Gastroesophageal sphincter (tissue), 4 donors: ENCODE data around the gene ACAD11. TPM values are rescaled to one million over a fixed set of nuclear protein-coding genes. Genes with fewer than 3 reads are reported as not detected.

Experiments used
- ATAC-seq: fragments of 150-250 bp; one replicate; pipeline ENCODE4 v1.9.1; 2016; ENCODE audit warnings: mild to moderate bottlenecking, moderate library complexity
- H3K27ac ChIP-seq, 4 donors: fragments of 200-600 bp; sonication (generic) in 3 of 4; 1 replicate in 3 of 4; 2 replicates in 1 of 4; pipeline ENCODE4 v1.5.1; 2016 to 2019
- H3K27me3 ChIP-seq: fragments of 200-600 bp; sonication (generic); one replicate; pipeline ENCODE4 v1.5.1; 2019
- H3K36me3 ChIP-seq, 2 donors: fragments of 200-600 bp; sonication (generic); one replicate each; pipeline ENCODE4 v1.5.1; 2019; ENCODE audit warnings: control low read depth in 1 of 2
- H3K4me1 ChIP-seq, 3 donors: fragments of 200-600 bp; sonication (generic); 1 replicate in 2 of 3; 2 replicates in 1 of 3; pipeline ENCODE4 v1.5.1; 2016 to 2019; ENCODE audit warnings: control low read depth in 2 of 3
- H3K4me3 ChIP-seq, 2 donors: fragments of 200-600 bp; sonication (generic); one replicate each; pipeline ENCODE4 v1.5.1; 2019; ENCODE audit warnings: mild to moderate bottlenecking in 1 of 2, moderate library complexity in 1 of 2
- H3K9me3 ChIP-seq, 3 donors: fragments of 200-600 bp; sonication (generic); one replicate each; pipeline ENCODE4 v1.5.1; 2017 to 2019; ENCODE audit warnings: control low read depth in 2 of 3
- EP300 ChIP-seq: sonication (generic); formaldehyde crosslinking; IDR thresholded peaks from one replicate; pipeline ENCODE4 v1.6.1; 2017; ENCODE audit warnings: antibody characterized with exemption, mild to moderate bottlenecking
- POLR2A ChIP-seq, 2 donors: fragments of 450-650 bp; IDR thresholded peaks; one replicate each; pipeline ENCODE4 v1.6.1; 2017; ENCODE audit warnings: antibody characterized with exemption in 2 of 2, mild to moderate bottlenecking in 2 of 2, moderate library complexity in 1 of 2
- POLR2AphosphoS5 ChIP-seq: sonication (generic); formaldehyde crosslinking; IDR thresholded peaks from one replicate; pipeline ENCODE4 v1.6.1; 2017; ENCODE audit warnings: antibody characterized with exemption
- WGBS, 2 donors: methylation state at CpG; one replicate each; pipeline ENCODE4 v1.1.5; 2018; ENCODE audit warnings: low coverage in 1 of 2; 5-methylcytosine and 5-hydroxymethylcytosine counted together
- total RNA-seq, 4 donors: library from RNA; depleted of rRNA; stranded (reverse); fragments of >200 nt; gene quantifications; one replicate each; pipeline ENCODE4 v1.1.0, GENCODE V29; 2016
- TF ChIP-seq, protein P1 (sequence below), 4 experiments: fragments of 200-600 bp in 2 of 4; fragments of 450-650 bp in 2 of 4; sonication (generic) in 1 of 4; IDR thresholded peaks; one replicate each; pipeline ENCODE4 v1.5.1; 2017 to 2019; ENCODE audit warnings: antibody characterized with exemption in 4 of 4, mild to moderate bottlenecking in 2 of 4, moderate library complexity in 2 of 4

The ACAD11 gene, protein sequence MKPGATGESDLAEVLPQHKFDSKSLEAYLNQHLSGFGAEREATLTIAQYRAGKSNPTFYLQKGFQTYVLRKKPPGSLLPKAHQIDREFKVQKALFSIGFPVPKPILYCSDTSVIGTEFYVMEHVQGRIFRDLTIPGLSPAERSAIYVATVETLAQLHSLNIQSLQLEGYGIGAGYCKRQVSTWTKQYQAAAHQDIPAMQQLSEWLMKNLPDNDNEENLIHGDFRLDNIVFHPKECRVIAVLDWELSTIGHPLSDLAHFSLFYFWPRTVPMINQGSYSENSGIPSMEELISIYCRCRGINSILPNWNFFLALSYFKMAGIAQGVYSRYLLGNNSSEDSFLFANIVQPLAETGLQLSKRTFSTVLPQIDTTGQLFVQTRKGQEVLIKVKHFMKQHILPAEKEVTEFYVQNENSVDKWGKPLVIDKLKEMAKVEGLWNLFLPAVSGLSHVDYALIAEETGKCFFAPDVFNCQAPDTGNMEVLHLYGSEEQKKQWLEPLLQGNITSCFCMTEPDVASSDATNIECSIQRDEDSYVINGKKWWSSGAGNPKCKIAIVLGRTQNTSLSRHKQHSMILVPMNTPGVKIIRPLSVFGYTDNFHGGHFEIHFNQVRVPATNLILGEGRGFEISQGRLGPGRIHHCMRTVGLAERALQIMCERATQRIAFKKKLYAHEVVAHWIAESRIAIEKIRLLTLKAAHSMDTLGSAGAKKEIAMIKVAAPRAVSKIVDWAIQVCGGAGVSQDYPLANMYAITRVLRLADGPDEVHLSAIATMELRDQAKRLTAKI
- 10 to 100 TPM in 3 of 4 donors, 1 to 10 TPM in 1; 9.7 to 44.2 (median 21.1) TPM for total RNA-seq

DNA sequence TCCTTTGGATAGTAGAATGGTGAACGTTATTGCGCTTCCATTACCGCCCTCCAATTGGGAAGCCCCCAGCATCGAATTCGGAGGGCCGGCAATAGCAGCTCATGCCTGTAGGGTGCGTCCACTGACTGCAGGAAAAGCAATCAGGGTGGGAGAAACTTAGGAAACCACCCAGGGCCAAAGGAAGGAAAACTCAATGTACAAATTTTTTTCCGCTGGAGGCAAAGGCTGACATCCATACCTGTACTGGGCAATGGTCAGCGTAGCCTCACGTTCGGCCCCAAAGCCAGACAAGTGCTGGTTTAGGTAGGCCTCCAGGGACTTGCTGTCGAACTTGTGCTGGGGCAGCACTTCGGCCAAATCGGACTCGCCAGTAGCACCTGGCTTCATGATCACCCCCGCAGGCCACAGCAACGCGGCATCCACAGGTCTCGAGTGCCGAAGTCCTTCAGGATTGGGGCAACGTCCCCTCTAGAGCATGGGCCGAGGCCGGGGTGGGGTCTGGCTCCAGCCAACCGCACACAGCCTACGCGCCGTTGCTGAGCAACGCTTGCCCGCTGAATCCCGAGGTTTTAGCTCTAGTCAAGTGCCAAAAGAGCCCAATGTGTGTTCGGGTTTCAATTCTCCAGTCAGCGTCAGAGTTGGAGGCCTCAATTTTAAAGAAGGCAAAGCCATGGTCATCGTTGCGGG lies at the start of gene ACAD11:
Gene ACAD11, minus strand, starts transcription at position 445 of the 687 bp plus-strand sequence. Its CDS starts 58 bp downstream, at position 387.
- no peaks in the 10 kb centered on the region for H3K27me3 ChIP-seq
- H3K36me3 ChIP-seq, result no peaks in the 10 kb centered on the region
- H3K4me1 ChIP-seq, result peaks cover 4 to 40% (median 15%) of the 10 kb centered on the region in 3 donors
- peak within 1 kb of the TSS; percentile 73 to 96 (median 96) for H3K27ac ChIP-seq
- H3K9me3 ChIP-seq, result no peaks in the 10 kb centered on the region
- peak within 1 kb of the TSS; percentile 78 to 92 for H3K4me3 ChIP-seq
- peak; percentile 88 for ATAC-seq
- 0% methylated on average over 8 to 10 of the region's 34 CpGs for WGBS, 2 donors
- peak; percentile 59 for TF ChIP-seq POLR2AphosphoS5
- peak; percentile 32 for TF ChIP-seq POLR2A (IDR thresholded peaks at IDR 0.05)
- TF ChIP-seq, protein P1, sequence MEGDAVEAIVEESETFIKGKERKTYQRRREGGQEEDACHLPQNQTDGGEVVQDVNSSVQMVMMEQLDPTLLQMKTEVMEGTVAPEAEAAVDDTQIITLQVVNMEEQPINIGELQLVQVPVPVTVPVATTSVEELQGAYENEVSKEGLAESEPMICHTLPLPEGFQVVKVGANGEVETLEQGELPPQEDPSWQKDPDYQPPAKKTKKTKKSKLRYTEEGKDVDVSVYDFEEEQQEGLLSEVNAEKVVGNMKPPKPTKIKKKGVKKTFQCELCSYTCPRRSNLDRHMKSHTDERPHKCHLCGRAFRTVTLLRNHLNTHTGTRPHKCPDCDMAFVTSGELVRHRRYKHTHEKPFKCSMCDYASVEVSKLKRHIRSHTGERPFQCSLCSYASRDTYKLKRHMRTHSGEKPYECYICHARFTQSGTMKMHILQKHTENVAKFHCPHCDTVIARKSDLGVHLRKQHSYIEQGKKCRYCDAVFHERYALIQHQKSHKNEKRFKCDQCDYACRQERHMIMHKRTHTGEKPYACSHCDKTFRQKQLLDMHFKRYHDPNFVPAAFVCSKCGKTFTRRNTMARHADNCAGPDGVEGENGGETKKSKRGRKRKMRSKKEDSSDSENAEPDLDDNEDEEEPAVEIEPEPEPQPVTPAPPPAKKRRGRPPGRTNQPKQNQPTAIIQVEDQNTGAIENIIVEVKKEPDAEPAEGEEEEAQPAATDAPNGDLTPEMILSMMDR (IDR thresholded peaks at IDR 0.05), result peak; percentile 67 to 75 (median 69)
- TF ChIP-seq EP300, result no peak

DNA sequence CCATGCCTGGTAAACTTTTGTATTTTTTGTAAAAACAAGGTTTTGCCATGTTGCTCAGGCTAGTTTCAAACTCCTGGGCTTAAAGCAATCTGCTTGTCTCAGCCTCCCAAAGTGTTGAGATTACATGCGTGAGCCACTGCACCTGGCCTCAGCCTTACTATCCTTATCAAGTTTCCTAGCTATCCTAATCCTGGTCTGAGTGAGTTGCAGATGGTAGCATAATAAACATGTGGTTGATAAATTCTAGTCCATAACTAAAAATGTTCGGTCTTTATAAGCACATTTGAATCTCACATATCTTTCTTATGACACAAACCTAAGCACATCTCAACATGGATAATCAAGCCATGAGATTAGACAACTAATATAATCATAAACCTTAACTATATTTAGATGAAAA lies 44.1 kb upstream of the ACAD11 start:
- WGBS, 2 donors, result 70 to 78% methylated on average over 1 to 2 of the region's 2 CpGs
- Histone ChIP-seq H3K4me1 (no peaks in the 10 kb centered on the region), H3K27ac (no peak overlapping the region), H3K4me3 (no peak overlapping the region), H3K27me3 (no peaks in the 10 kb centered on the region), H3K36me3 (peaks cover 12 to 92% of the 10 kb centered on the region in 2 donors), H3K9me3 (no peaks in the 10 kb centered on the region)
- no peak for ATAC-seq
- TF ChIP-seq, protein P1 (IDR thresholded peaks at IDR 0.05), result no peak
- TF ChIP-seq EP300 (no peak), POLR2AphosphoS5 (no peak), POLR2A (IDR thresholded peaks at IDR 0.05) (no peak)

DNA sequence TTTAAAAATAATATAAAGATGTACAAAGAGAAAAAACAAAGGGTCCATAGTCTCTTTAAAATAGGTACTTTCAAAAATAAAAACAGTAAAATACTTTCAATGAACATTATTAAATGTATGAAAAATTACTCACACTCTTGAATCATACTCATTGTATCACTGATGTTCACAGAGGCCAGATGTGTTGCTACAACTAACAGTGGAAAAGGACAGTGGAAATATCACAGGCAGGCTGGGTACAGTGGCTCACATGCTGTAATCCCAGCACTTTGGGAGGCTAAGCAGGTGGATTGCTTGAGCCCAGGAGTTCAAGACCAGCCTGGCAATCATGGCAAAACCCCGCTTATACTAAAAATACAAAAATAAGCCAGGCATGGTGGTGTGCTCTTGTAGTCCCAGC lies 35.8 kb upstream of the ACAD11 start:
- no peak overlapping the region for H3K27ac ChIP-seq
- H3K4me3 ChIP-seq, result no peak overlapping the region
- TF ChIP-seq POLR2A (IDR thresholded peaks at IDR 0.05) (no peak), EP300 (no peak), POLR2AphosphoS5 (no peak)
- TF ChIP-seq, protein P1 (IDR thresholded peaks at IDR 0.05), result no peak
- H3K9me3 ChIP-seq, result no peaks in the 10 kb centered on the region
- no peak for ATAC-seq
- peaks cover 0 to 99% of the 10 kb centered on the region in 2 donors for H3K36me3 ChIP-seq
- H3K27me3 ChIP-seq, result no peaks in the 10 kb centered on the region
- H3K4me1 ChIP-seq, result peaks cover 0 to 3% (median 0%) of the 10 kb centered on the region in 3 donors
- 88 to 100% methylated on average over 1 of the region's 1 CpG for WGBS, 2 donors

DNA sequence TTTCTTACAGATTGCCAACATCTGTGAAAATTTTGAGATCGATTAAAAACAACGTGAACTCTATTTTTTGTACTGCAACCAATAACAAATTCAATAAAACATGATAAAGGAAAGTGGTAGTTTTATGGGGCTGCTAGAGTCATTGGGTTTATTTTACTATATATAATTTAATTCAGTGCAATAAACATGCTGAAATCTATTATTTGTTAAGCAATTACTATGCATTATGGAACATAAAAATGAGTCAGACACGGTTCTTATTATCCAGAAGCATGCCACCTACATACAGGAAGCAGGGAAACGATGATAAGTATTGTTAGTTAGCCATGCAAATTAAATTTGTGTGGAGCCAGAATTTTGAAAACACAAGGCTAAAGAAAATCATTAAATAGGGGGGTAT lies 35.4 kb upstream of the ACAD11 start:
- peaks cover 0 to 3% (median 0%) of the 10 kb centered on the region in 3 donors for H3K4me1 ChIP-seq
- no peak overlapping the region for H3K27ac ChIP-seq
- TF ChIP-seq, protein P1 (IDR thresholded peaks at IDR 0.05), result no peak
- TF ChIP-seq EP300, result no peak
- no peak for TF ChIP-seq POLR2A (IDR thresholded peaks at IDR 0.05)
- no peak for TF ChIP-seq POLR2AphosphoS5
- no peak overlapping the region for H3K4me3 ChIP-seq
- no peak for ATAC-seq
- no peaks in the 10 kb centered on the region for H3K9me3 ChIP-seq
- 81 to 82% methylated on average over 4 of the region's 4 CpGs for WGBS, 2 donors
- peaks cover 0 to 99% of the 10 kb centered on the region in 2 donors for H3K36me3 ChIP-seq
- H3K27me3 ChIP-seq, result no peaks in the 10 kb centered on the region
